AG08396 (cell line): ENCODE results near the gene MAPK4.

Experiments
- DNase-seq: peaks from one replicate; pipeline ENCODE4 v3.0.0; 2012; ENCODE audit warnings: low spot score, mixed read lengths

The MAPK4 gene

DNA sequence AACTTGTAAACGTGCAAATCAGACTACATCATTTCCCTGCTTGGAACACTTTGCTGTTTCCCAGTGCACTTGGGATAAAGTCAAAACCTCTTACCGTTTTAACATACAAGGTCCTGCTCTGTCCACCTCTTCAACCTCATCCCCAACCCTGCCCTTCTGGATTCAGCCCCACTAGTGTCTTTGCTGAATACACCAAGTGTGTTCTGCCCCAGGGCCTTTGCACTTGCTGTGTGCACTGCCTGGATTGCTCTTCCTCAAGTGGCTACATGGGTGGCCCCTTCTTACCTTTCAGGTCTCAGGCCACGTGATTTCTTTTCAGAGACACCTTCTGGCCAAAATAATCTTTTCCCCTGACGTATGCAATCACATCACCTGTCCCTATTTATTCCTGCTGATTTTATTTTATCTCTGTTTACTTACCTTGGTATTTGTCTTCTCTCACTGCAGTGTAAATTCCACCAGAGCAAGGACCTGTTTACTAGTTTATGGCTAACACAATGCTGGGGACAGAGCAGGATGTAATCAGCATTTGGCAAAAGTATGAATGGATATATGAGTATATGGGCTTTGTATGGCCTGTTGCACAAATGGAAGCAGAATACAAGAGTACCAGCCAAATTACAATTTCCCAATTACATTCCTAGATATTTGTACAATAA is 63.9 kb downstream of the MAPK4 start:
- no peak for DNase-seq

DNA sequence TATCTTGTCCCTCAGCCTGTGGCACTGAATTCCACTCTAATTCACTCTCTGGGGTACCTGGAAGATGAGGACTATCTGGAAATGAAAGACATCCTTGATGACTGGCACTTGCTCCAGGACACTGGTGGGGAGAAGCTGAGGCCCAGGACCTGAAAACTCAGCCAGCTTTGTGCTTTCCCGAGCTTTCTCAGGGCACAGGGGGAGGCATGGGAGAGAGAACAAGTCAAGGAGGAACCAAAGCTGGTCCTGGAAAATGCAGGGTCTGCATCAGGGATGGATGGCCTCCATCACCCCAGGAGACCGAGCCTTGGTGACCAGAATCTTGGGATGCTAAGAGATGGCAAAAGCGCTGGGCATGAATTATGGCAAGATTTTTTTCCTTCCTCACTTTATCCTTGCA is 65.1 kb downstream of the MAPK4 start:
- no peak for DNase-seq

GRCh38 chr18:50626317-50626716 is 66.4 kb downstream of the MAPK4 start:
- DNase-seq = no peak

DNA sequence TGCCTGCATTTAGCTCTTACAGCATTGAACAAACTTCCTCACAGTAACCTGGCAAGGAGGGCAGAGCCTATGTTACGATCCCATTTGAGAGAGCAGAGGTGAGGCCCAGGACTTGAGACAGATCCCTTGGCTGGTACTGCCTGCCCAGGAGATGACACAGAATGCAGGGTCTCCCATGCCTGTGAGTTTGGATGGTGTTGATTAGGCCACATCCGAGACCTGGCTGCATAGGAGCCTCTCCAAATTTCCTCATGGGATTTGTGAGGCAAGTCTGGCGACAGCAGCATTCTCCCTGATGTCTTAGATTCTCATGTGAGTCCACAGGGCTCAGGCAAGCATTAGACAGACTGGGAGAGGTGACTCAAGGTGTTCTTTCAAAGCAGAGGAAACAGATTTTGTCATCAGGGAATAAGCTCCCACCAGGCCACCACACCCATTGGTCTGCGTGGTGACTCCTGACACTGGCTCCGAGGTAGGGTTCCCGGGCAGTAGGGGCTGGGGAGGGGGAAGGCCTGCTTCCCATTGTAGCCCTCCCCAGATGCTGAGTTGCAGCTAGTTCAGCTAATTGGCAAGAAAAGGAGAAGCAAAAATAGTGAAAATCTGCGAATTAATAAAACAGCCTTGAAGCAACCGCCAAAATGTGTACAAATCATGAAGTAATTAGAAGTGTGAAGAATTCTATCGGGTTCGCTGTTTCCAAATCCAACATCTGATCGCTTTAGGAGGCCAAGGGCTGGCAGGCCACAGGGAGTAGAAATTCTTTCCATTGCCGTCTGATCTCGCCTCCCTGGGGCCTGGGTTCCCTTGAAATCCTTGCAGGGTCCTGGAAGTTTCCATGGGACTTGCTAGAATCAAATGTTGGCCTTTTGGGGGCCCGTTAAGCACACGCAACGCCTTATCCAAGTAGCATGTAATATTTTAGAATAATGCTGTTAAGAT is 68.0 kb downstream of the MAPK4 start:
- no peak for DNase-seq

DNA sequence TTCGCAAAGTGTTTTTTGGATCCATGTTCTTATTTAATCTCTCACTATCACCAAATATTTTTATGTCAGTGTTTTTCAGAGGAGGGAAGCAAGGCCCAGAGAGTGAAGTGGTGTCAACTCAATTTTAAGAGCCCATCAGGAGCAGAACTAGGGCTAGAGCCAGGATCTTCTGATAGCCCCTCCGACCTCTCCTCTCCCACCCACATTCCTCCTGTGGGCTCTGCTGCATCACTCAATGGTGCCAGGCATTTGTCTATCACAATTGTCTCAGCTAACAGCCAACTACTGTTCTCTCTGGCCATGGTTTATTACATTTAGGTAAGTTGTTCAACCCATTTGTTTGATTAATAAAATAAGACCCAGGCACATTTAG is 68.6 kb downstream of the MAPK4 start:
- no peak for DNase-seq

- DNase-seq = no peak
These were observed 69.3 kb downstream of the MAPK4 start for GRCh38 chr18:50629148-50629631.

- DNase-seq = no peak
These were observed 71.0 kb downstream of the MAPK4 start for GRCh38 chr18:50630895-50631294.

- DNase-seq = no peak
These were observed 73.1 kb downstream of the MAPK4 start for GRCh38 chr18:50632895-50633515.

GRCh38 chr18:50633992-50634391 is 74.1 kb downstream of the MAPK4 start:
- no peak for DNase-seq

DNA sequence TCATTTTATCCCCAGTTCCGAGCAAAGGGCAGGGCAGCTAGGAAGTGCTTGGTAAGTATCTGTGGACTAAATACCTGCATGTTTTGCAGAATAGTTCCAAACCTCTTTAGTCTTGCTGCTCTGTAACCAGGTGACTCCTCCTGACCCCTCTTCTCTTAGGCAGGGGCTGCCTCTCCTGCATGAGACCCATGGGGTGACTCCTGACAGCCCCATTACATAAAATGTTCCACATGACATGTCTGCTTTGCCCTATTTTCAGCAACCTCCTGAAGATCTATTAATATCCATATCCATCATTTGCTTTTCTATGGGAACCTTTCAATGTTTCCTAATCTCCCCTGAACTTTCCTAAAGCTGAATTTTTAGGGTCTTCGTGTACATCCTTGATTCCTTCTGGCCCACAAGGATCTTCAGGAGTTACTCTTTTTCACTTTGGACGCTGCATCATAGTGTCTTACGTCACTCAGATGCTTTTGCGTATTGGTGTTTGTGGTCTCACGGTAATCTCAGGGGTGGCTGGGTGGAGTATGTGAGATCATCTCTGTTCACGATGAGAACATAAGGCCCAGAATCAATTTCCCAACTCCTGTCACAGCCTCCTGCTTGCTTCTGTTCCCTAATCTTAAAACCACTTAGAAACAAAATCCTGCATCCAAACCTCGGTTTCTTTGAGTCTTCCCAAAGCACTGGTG is 76.6 kb downstream of the MAPK4 start:
- DNase-seq = no peak

GRCh38 chr18:50638016-50638883 is 78.4 kb downstream of the MAPK4 start:
- DNase-seq = no peak

- DNase-seq = no peak
These were observed 79.1 kb downstream of the MAPK4 start for GRCh38 chr18:50638884-50639420.

GRCh38 chr18:50639711-50640110 is 79.8 kb downstream of the MAPK4 start:
- DNase-seq = no peak

- no peak for DNase-seq
These were observed 82.6 kb downstream of the MAPK4 start for GRCh38 chr18:50642439-50642838.

GRCh38 chr18:50644146-50644545 is 84.3 kb downstream of the MAPK4 start:
- no peak for DNase-seq

GRCh38 chr18:50644807-50645206 is 84.9 kb downstream of the MAPK4 start:
- DNase-seq = no peak

DNA sequence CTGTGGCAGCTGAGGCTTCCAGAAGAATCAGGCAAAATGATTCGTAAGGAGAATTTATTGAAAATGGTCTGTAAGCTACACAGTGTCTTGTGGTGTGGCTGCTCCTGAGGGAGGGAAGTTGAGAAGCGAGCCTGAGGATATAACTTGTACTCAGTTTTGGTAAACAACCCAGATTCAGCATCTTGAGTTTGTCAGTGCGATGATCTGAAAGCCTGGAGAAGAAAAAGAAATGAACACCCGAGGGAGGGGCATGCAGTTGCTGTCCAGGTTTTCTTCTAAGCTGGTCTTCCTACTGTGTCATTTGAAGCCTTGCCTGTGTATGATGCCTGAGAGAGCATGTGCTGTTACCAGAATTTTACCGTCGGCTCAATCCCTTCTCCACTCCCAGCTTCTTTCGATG is 87.3 kb downstream of the MAPK4 start:
- DNase-seq = no peak

GRCh38 chr18:50647792-50648191 is 87.9 kb downstream of the MAPK4 start:
- DNase-seq = no peak

DNA sequence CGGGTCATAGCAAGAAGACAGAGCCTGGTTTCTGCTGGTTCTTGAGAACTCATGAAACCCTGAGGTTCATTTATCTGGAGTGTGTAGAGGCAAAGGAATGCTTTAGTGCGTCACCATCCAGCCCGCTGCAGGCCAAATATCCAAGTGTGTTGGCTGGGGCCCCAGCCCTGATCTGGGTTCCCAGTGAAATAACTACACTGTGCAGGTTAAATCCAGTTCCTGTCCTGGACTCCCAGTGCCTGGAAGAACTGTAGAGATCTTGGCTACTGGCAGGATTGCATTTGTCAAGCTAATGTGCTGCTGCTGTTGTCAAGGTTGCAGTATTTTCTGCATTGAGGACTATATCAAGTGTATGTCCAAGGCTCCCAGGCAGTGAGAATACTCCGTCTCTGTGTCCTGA is 89.9 kb downstream of the MAPK4 start:
- no peak for DNase-seq

- DNase-seq = no peak
These were observed 91.4 kb downstream of the MAPK4 start for GRCh38 chr18:50651334-50651733.
